HepG2 (cell line): Measurements from ENCODE around the gene FUBP3. TPM values are rescaled to one million over a fixed set of nuclear protein-coding genes. Genes with fewer than 3 reads are reported as not detected.

Experiments
- CCDC6 ChIP-seq: sonication (generic); formaldehyde crosslinking; IDR thresholded peaks from 2 replicates; pipeline ENCODE4 v1.8.1; 2022; ENCODE audit warnings: mild to moderate bottlenecking, missing genetic modification reagents, moderate library complexity
- ERF ChIP-seq: IDR thresholded peaks from 2 replicates; pipeline ENCODE4 v1.6.1; 2018; ENCODE audit warnings: missing biosample characterization, missing genetic modification reagents
- FIP1L1 ChIP-seq: fragments of 200-400 bp; formaldehyde crosslinking; IDR thresholded peaks from 2 replicates; pipeline ENCODE4 v1.6.1; 2018; ENCODE audit warnings: low read depth, mild to moderate bottlenecking, low read length, moderate library complexity, borderline replicate concordance; ENCODE audit not compliant: insufficient read depth
- HMG20A ChIP-seq: IDR thresholded peaks from 2 replicates; pipeline ENCODE4 v1.6.1; 2016; ENCODE audit warnings: borderline replicate concordance
- HMGA1 ChIP-seq: sonication (generic); formaldehyde crosslinking; conservative IDR thresholded peaks from 2 replicates; pipeline ENCODE4 v1.4.0; 2020; ENCODE audit warnings: missing genetic modification reagents
- IKZF4 ChIP-seq: sonication (generic); formaldehyde crosslinking; IDR thresholded peaks from 2 replicates; pipeline ENCODE4 v1.5.1; 2020; ENCODE audit warnings: borderline replicate concordance, mild to moderate bottlenecking, low read depth, missing genetic modification reagents; ENCODE audit errors: not compliant biosample characterization
- KDM6A ChIP-seq: IDR thresholded peaks from 2 replicates; pipeline ENCODE4 v1.6.1; 2016; ENCODE audit warnings: low read depth
- KLF13 ChIP-seq: sonication (generic); formaldehyde crosslinking; IDR thresholded peaks from 2 replicates; pipeline ENCODE4 v1.4.0; 2020; ENCODE audit warnings: mild to moderate bottlenecking, missing genetic modification reagents
- MYC ChIP-seq: sonication (generic); formaldehyde crosslinking; IDR thresholded peaks from 2 replicates; pipeline ENCODE4 v1.9.0; 2021; ENCODE audit warnings: missing genetic modification reagents, borderline replicate concordance
- MZF1 ChIP-seq: sonication (generic); formaldehyde crosslinking; IDR thresholded peaks from 2 replicates; pipeline ENCODE4 v1.8.1; 2023; ENCODE audit warnings: mild to moderate bottlenecking, missing genetic modification reagents, borderline replicate concordance
- NR2C2 ChIP-seq: sonication (generic); formaldehyde crosslinking; IDR thresholded peaks from 2 replicates; pipeline ENCODE4 v1.4.0; 2020; ENCODE audit warnings: missing genetic modification reagents, mild to moderate bottlenecking, moderate library complexity, borderline replicate concordance
- POGZ ChIP-seq: sonication (generic); formaldehyde crosslinking; IDR thresholded peaks from 2 replicates; pipeline ENCODE4 v1.4.0; 2020; ENCODE audit warnings: mild to moderate bottlenecking, missing genetic modification reagents
- SAFB2 ChIP-seq: sonication (generic); formaldehyde crosslinking; IDR thresholded peaks from 2 replicates; pipeline ENCODE4 v1.5.1; 2020; ENCODE audit warnings: missing genetic modification reagents, low read depth, mild to moderate bottlenecking, borderline replicate concordance
- SMAD1 ChIP-seq: sonication (generic); formaldehyde crosslinking; IDR thresholded peaks from 2 replicates; pipeline ENCODE4 v1.4.0; 2020; ENCODE audit warnings: missing genetic modification reagents, low read depth, mild to moderate bottlenecking, borderline replicate concordance
- SOX6 ChIP-seq, 2 experiments: fragments of 450-650 bp in 1 of 2; sonication (generic) in 1 of 2; formaldehyde crosslinking in 1 of 2; IDR thresholded peaks; 2 replicates each; pipeline versions ENCODE4 v1.4.0 to v1.6.1; 2017 to 2020; ENCODE audit warnings: antibody characterized with exemption in 1 of 2, mild to moderate bottlenecking in 1 of 2, missing genetic modification reagents in 1 of 2
- STAG1 ChIP-seq: sonication (generic); formaldehyde crosslinking; IDR thresholded peaks from 2 replicates; pipeline ENCODE4 v1.4.0; 2020; ENCODE audit warnings: missing genetic modification reagents
- TCF7L2 ChIP-seq: IDR thresholded peaks from 2 replicates; pipeline ENCODE4 v1.6.1; 2011; ENCODE audit warnings: mild to moderate bottlenecking, low read depth, low read length, moderate library complexity
- TGIF2 ChIP-seq: IDR thresholded peaks from 2 replicates; pipeline ENCODE4 v1.6.1; 2016; ENCODE audit warnings: control low read depth, missing compliant biosample characterization
- THAP11 ChIP-seq: IDR thresholded peaks from 2 replicates; pipeline ENCODE4 v1.6.1; 2016; ENCODE audit warnings: missing biosample characterization, missing genetic modification reagents
- ZFAT ChIP-seq: sonication (generic); formaldehyde crosslinking; conservative IDR thresholded peaks from 2 replicates; pipeline ENCODE4 v1.8.1; 2023; ENCODE audit warnings: missing genetic modification reagents, inconsistent platforms
- ZKSCAN8 ChIP-seq: IDR thresholded peaks from 2 replicates; pipeline ENCODE4 v1.6.1; 2016; ENCODE audit warnings: borderline replicate concordance, missing genetic modification reagents, missing compliant biosample characterization
- ZNF383 ChIP-seq: sonication (generic); formaldehyde crosslinking; IDR thresholded peaks from 2 replicates; pipeline ENCODE4 v1.4.0; 2020; ENCODE audit warnings: missing genetic modification reagents, mild to moderate bottlenecking, borderline replicate concordance
- ZNF678 ChIP-seq: sonication (generic); formaldehyde crosslinking; IDR thresholded peaks from 2 replicates; pipeline ENCODE4 v1.4.0; 2020; ENCODE audit warnings: mild to moderate bottlenecking, missing genetic modification reagents
- ZNF7 ChIP-seq: IDR thresholded peaks from 2 replicates; pipeline ENCODE4 v1.6.1; 2016; ENCODE audit warnings: missing biosample characterization, missing genetic modification reagents
- ZNF724P ChIP-seq: sonication (generic); formaldehyde crosslinking; IDR thresholded peaks from 2 replicates; pipeline ENCODE4 v1.8.0; 2022; ENCODE audit warnings: missing genetic modification reagents, borderline replicate concordance
- ZNF75D ChIP-seq: sonication (generic); formaldehyde crosslinking; IDR thresholded peaks from 2 replicates; pipeline ENCODE4 v1.8.1; 2023; ENCODE audit warnings: missing genetic modification reagents, mild to moderate bottlenecking, borderline replicate concordance
- ZNF768 ChIP-seq: sonication (generic); formaldehyde crosslinking; IDR thresholded peaks from 2 replicates; pipeline ENCODE4 v1.4.0; 2020; ENCODE audit warnings: missing genetic modification reagents
- ZSCAN9 ChIP-seq: IDR thresholded peaks from 2 replicates; pipeline ENCODE4 v1.6.1; 2016; ENCODE audit warnings: borderline replicate concordance
- polyA plus RNA-seq, 8 experiments: library from polyadenylated mRNA; depleted of rRNA in 3 of 8; stranded (reverse) in 7 of 8; unstranded in 1 of 8; fragments of >200 nt; fragmentation: Illumina TruSeq in 4 of 8; extraction: Trizol in 4 of 8; gene quantifications; 2 replicates each; pipeline versions ENCODE4 v1.2.1 to v1.2.3, GENCODE V29; 2011 to 2016; ENCODE audit warnings: low read depth in 4 of 8, missing spikeins in 1 of 8, mixed read lengths in 1 of 8; ENCODE audit not compliant: insufficient read depth in 1 of 8
- total RNA-seq, 5 experiments: library from RNA; depleted of rRNA; stranded (reverse); fragments of >200 nt; fragmentation: Illumina TruSeq; extraction: Trizol; gene quantifications; 2 replicates each; pipeline ENCODE4 v1.2.3, GENCODE V29; 2016; ENCODE audit warnings: low read depth in 1 of 5
- TF ChIP-seq, protein P1 (sequence below), 2 experiments: sonication (generic) in 1 of 2; formaldehyde crosslinking in 1 of 2; IDR thresholded peaks; 2 replicates each; pipeline versions ENCODE4 v1.5.1 to v1.6.1; 2011 to 2020; ENCODE audit warnings: borderline replicate concordance in 1 of 2, low read depth in 1 of 2, low read length in 1 of 2, mild to moderate bottlenecking in 1 of 2, missing genetic modification reagents in 1 of 2, moderate library complexity in 1 of 2

The FUBP3 gene
- total and polyA plus RNA-seq, 2 of the 13 experiments (the other 11 are each of a cell fraction or from before 2014, with no cell fraction given) = 28.7 to 40.0 TPM

GRCh38 chr9:130578865-130579737 is at the start of gene FUBP3 (continued):
- TF ChIP-seq ZKSCAN8 (CRISPR knock-in tag) (no peak), KDM6A (CRISPR knock-in tag) (no peak), CCDC6 (CRISPR knock-in tag) (0 out of 2 replicates have a peak, but pooled peaks have one; percentile 21), HMG20A (no peak), ZNF383 (CRISPR knock-in tag) (no peak), SAFB2 (CRISPR knock-in tag) (no peak), HMGA1 (CRISPR knock-in tag) (no peak), IKZF4 (CRISPR knock-in tag) (no peak), ZSCAN9 (CRISPR knock-in tag) (no peak), STAG1 (0 out of 2 replicates have a peak, but pooled peaks have one; percentile 3), SMAD1 (CRISPR knock-in tag) (no peak), ZNF678 (CRISPR knock-in tag) (no peak), ZFAT (CRISPR knock-in tag) (no peak), SOX6 (IDR thresholded peaks at IDR 0.05) (no peak), SOX6 (CRISPR knock-in tag; IDR thresholded peaks at IDR 0.05) (peak; percentile 62; the same call in 1 of the 2 replicates), KLF13 (no peak), NR2C2 (peak; percentile 96), MYC (peak; percentile 62; the same call in 1 of the 2 replicates), TGIF2 (CRISPR knock-in tag) (0 out of 2 replicates have a peak, but pooled peaks have one; percentile 61), ZNF7 (CRISPR knock-in tag) (no peak), ERF (CRISPR knock-in tag) (peak; percentile 72), FIP1L1 (no peak), ZNF768 (CRISPR knock-in tag) (no peak), MZF1 (CRISPR knock-in tag) (no peak), THAP11 (CRISPR knock-in tag) (peak; percentile 92), POGZ (CRISPR knock-in tag) (peak; percentile 66), ZNF724P (CRISPR knock-in tag) (no peak), TCF7L2 (no peak), ZNF75D (no peak)
- TF ChIP-seq, protein P1, sequence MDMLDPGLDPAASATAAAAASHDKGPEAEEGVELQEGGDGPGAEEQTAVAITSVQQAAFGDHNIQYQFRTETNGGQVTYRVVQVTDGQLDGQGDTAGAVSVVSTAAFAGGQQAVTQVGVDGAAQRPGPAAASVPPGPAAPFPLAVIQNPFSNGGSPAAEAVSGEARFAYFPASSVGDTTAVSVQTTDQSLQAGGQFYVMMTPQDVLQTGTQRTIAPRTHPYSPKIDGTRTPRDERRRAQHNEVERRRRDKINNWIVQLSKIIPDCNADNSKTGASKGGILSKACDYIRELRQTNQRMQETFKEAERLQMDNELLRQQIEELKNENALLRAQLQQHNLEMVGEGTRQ (IDR thresholded peaks at IDR 0.05; ENCODE audit: low read depth, low read length) = peak; percentile 82
- TF ChIP-seq, protein P1 (CRISPR knock-in tag; IDR thresholded peaks at IDR 0.05; ENCODE audit: borderline replicate concordance) = peak; percentile 94; the same call in 1 of the 2 replicates
